NCI-H146 treated with DMSO at 0.1 percent for 48 hours (cell line): Measurements from ENCODE around the gene RECQL.

ENCODE experiments used
- DNase-seq: peaks from one replicate; lab custom pipeline; 2025; ENCODE audit not compliant: unreplicated experiment; lab: John Stamatoyannopoulos, UW

RECQL gene

GRCh38 chr12:21501258-21502163 lies at the start of gene RECQL, which contains the start of gene GOLT1B:
TSS of gene RECQL (minus strand) at chr12:21501635. CDS start at chr12:21499570, 2,065 bp downstream.
TSS of gene GOLT1B (plus strand) at chr12:21501789. CDS start at chr12:21501924, 135 bp downstream.
- DNase-seq = peak; percentile 100

GRCh38 chr12:21547437-21547836 lies 46.0 kb upstream of the RECQL start:
- DNase-seq = no peak

- no peak for DNase-seq
Measured at GRCh38 chr12:21546716-21547115, 45.3 kb upstream of the RECQL start.

- no peak for DNase-seq
Measured at GRCh38 chr12:21545557-21545956, 44.1 kb upstream of the RECQL start.

- DNase-seq = no peak
Measured at GRCh38 chr12:21543151-21543550, 41.7 kb upstream of the RECQL start.

- no peak for DNase-seq
Measured at GRCh38 chr12:21542403-21542802, 41.0 kb upstream of the RECQL start.

GRCh38 chr12:21541773-21542172 lies 40.3 kb upstream of the RECQL start:
- peak; percentile 97 for DNase-seq

GRCh38 chr12:21539797-21540196 lies 38.4 kb upstream of the RECQL start:
- DNase-seq = peak; percentile 60

GRCh38 chr12:21538061-21538653 lies 36.7 kb upstream of the RECQL start:
- DNase-seq = no peak

- no peak for DNase-seq
Measured at GRCh38 chr12:21529456-21529855, 28.0 kb upstream of the RECQL start.

- DNase-seq = no peak
Measured at GRCh38 chr12:21528953-21529352, 27.5 kb upstream of the RECQL start.

GRCh38 chr12:21527451-21528180 lies 26.2 kb upstream of the RECQL start:
- DNase-seq = peak; percentile 74

- DNase-seq = peak; percentile 81
Measured at GRCh38 chr12:21526721-21527345, 25.4 kb upstream of the RECQL start.

- no peak for DNase-seq
Measured at GRCh38 chr12:21526053-21526452, 24.6 kb upstream of the RECQL start, which contains the start of gene SPX. TSS of gene SPX (plus strand) at chr12:21526296. CDS start at chr12:21526473, 177 bp downstream.

- no peak for DNase-seq
Measured at GRCh38 chr12:21523148-21523547, 21.7 kb upstream of the RECQL start.

- DNase-seq = peak; percentile 70
Measured at GRCh38 chr12:21521541-21521940, 20.1 kb upstream of the RECQL start.

- DNase-seq = no peak
Measured at GRCh38 chr12:21518451-21518850, 17.0 kb upstream of the RECQL start.

GRCh38 chr12:21516281-21516680 lies 14.8 kb upstream of the RECQL start:
- no peak for DNase-seq

GRCh38 chr12:21509768-21510167 lies 8.3 kb upstream of the RECQL start:
- DNase-seq = no peak

GRCh38 chr12:21507849-21508248 lies 6.4 kb upstream of the RECQL start:
- no peak for DNase-seq

GRCh38 chr12:21505888-21506287 lies 4.5 kb upstream of the RECQL start:
- no peak for DNase-seq
